ENCODE measurements around the gene TMC1.

TMC1 gene

DNA sequence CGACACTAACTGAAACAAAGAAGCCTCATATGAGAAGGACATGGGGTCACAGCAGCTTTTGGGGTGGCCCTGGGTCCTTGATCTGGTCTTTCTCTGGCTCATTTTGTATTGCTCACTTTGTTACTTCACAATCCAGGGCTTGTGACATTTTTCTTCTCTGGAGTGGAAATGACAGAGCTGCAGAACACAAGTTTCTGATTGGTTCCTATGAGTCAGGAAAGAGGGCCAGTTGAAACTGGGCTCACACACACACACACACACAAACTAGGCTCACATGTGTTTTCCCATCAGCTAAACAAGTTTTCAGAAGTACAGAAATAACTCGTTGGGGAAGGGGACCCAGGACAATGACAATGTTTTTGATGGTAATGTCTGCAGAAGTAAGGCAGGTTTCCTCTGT lies 54.3 kb downstream of the TMC1 start:
- no peak for DNase-seq (ENCODE audit: low read depth in 2 of 2)

GRCh38 chr9:72576087-72576486 lies 54.7 kb downstream of the TMC1 start:
- DNase-seq (ENCODE audit: low read depth in 2 of 2) = no peak

- no peak for DNase-seq (ENCODE audit: low read depth in 2 of 2)
Measured at GRCh38 chr9:72577212-72577753, 55.9 kb downstream of the TMC1 start.

DNA sequence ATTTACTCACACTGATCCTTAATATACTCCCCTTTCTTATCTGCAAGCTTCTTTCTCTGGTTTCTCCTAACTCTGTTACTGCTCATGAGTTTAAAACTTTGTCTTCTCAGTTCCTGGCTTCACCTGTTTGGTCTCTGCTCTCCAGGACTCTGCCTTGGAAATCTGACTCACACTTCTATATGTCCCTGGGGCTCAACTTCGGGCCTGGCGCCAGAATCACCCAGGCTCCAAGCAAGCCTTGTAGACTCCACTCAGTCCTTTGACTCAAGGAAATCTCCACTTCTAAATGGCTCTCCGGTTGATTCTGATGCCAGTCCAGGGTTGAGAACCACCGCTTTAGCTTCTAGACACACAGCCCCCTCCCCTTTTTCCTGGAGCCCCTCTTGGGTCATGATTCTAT lies 57.8 kb downstream of the TMC1 start:
- DNase-seq (ENCODE audit: low read depth in 2 of 2) = no peak

- DNase-seq (ENCODE audit: low read depth in 2 of 2) = no peak
Measured at GRCh38 chr9:72579880-72580550, 58.6 kb downstream of the TMC1 start.

GRCh38 chr9:72581694-72582093 lies 60.3 kb downstream of the TMC1 start:
- no peak for DNase-seq (ENCODE audit: low read depth in 2 of 2)

GRCh38 chr9:72583370-72583769 lies 62.0 kb downstream of the TMC1 start:
- DNase-seq (ENCODE audit: low read depth in 2 of 2) = no peak

DNA sequence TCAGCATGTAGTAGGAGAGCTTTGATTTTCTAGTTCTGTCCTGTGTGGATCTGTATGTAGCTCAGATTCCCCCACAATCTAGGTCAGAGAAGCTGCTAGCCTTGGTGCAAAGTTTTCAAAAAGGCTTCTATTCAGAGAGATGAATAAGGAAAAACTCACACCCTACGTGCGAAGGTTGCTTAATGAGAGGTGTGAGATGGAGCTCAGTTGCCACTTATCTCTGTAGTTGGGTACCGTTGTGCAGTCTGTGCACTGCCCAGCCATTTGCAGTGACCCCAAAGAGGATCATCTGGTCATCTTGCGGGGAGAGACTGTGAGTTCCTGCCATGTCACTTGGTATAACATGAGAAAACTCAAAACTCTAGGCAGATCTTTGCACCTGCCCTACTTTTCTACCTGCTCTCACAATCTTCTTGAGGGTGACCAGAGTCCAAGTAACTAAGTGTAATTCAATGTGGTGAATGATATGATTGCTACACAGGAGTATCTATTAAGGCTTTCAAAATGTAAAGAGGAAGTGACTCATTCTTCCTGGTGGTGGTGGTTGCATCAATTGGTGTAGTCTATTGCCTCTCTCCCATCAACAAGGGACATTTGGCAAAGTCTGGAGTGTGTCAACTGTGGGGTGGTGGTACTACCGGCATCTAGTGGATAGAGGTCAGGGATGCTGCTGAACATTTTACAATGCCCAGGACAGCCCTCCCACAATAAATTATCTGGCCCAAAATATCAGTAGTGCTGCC lies 65.2 kb downstream of the TMC1 start:
- DNase-seq (ENCODE audit: low read depth in 2 of 2) = peak in 1 of 2 donors; percentile 12

DNA sequence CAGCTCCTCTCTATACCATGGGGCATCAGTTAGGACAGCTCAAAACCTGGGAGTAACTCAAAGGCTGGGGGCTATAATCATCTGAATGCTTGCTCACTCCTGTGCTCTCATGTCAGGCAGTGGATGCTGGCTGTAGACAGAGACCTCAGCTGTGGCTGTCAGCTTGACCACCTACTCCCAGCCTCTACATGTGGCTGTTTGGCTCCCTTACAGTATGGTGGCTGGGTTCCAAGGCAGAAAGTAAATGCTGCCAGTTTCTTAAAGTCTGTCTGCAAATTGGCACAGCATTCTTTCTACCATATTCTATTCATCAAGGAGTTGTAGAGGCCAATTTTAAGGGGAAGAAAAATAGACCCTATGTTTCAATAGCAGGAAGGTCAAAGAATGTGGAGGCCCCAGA lies 66.9 kb downstream of the TMC1 start:
- no peak for DNase-seq (ENCODE audit: low read depth in 2 of 2)

GRCh38 chr9:72589667-72590521 lies 68.5 kb downstream of the TMC1 start:
- DNase-seq (ENCODE audit: low read depth in 2 of 2) = no peak

DNA sequence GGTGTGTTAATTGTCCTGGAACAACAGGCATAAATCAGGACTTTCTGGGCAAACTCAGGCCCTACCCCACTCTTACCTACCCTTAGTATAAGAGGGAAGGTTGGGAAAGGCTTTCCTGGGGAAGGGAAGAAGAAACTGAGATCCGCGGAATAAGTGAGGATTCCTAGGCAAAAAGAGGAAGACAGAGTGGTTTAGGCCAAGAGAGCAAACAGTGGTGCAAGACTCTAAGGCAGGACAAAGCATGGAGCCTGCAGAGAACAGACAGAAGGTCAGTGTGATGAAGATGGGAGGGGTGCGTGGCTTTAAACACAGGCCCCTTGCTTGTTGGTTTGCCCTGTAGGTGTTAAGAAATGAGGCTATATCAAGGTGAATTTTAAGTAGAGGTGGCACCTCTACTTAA lies 69.4 kb downstream of the TMC1 start:
- DNase-seq (ENCODE audit: low read depth in 2 of 2) = no peak

GRCh38 chr9:72592502-72593403 lies 71.3 kb downstream of the TMC1 start:
- DNase-seq (ENCODE audit: low read depth in 2 of 2) = peak in 1 of 2 donors; percentile 27

DNA sequence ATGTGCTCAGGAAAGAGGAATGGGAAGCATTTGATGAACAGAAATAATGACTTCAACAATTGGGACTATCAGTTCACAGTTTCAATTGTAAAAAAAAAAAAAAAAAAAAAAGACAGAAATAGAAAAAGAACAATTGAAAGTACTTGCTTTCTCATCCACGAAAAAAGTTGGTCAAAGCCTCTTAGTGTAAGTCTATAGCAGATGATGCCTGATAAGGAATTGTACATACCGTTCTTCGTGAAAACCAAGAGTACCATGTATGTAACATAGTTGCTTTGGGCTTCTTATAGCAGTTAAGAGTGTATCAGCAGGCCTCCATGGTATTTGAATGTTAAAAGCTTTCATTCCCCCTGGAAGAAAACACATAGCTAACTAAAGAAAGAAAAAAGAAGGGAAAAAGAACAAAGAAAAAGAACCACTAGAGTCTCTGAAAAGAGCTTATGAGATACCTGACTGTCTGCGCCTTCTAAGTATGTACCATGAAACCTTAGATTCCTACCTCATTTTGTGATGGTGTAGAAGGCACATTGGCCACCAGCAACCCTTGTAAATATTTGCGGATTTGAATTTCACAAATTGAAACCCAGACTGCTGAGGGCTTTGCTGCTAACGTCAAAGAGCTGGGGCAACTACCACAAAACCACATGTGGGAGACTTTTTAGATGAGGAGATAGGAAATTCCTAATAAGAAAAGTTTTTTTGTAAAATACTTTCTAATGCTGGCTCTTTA lies 75.2 kb downstream of the TMC1 start:
- no peak for DNase-seq (ENCODE audit: low read depth in 2 of 2)

GRCh38 chr9:72597181-72597517 lies 75.7 kb downstream of the TMC1 start:
- no peak for DNase-seq (ENCODE audit: low read depth in 2 of 2)

DNA sequence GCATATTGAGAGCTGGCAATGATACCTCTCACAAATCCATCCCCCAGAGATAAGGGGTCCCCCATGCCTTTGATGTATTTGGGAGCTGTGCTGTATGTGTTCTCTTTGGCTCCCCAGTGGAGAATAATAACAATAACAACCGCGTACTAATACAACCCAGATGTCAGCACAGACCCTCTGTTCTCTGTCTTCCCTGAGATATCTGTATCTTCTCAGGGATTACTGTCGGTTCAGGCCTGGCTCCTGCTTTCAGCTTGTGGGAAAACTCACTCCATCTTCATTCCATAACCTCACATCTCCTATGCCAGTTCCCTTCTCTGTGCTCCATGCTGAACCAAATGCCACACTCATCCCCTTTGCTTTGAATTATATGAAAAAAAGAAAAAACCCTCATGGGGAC lies 76.2 kb downstream of the TMC1 start:
- no peak for DNase-seq (ENCODE audit: low read depth in 2 of 2)

GRCh38 chr9:72598639-72599038 lies 77.2 kb downstream of the TMC1 start:
- DNase-seq (ENCODE audit: low read depth in 2 of 2) = no peak

DNA sequence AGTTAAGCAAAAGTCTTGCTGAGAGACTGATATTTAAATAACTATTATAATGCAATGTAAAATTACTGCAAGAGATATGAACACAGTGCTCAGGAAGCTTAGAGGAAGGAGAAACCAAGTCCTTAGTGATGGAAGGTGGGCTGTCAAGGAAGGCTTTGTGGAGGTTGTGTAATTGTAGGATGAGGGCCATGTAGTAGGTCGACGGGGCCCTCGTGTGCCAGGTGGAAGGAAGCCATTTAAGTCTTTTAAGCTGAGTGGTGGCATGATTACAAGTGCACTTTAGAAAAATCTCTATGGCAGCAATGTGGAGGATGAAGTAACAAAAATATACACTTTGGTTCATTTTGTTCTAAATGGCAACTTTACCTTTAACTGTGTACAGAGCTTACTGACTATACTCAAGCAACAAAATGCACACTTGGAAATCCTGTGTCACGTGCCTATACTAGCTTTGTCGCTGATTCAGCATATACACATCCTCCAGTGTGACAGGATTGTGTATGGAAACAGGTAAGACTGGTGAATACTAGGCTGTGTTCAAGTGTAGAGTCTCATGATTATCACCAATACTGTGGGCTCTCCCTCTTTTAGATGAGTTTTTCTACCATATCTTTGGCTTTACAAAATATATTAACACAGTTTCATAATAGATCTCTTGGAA lies 78.6 kb downstream of the TMC1 start:
- DNase-seq (ENCODE audit: low read depth in 2 of 2) = no peak

DNA sequence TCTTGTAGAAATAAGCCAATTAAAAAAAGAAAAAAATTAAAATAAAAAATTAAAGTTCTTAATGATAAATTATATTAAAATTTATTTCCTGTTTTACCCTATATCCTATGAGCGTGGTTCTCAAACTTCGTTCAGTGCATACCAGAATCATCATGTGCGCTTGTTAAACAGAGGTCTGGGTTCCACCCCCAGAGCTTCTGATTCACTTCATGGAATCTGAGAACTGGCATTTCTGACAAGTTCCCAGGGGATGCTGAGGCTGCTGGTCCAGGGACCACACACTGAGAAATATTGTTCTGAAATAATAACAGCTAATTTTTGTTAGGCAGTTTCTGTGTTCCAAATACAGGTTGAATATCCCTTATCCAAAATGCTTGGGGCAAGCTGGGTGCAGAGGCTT lies 79.3 kb downstream of the TMC1 start:
- no peak for DNase-seq (ENCODE audit: low read depth in 2 of 2)

DNA sequence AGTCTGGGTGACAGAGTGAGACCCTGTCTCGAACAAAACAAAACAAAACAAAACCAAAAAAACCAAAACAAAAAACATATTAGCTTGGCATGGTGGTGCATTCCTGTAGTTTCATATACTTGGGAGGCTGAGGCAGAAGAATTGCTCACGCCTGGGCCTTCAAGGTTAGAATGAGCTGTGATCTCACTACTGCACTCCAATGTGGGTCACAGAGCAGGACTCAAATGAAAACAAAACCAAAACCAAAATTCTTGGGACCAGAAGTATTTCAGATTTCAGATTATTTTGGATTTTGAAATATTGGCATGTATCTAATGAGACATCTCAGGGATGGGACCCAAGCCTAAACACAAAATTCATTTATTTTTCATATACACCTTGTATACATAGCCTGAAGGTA lies 80.2 kb downstream of the TMC1 start:
- no peak for DNase-seq (ENCODE audit: low read depth in 2 of 2)

- no peak for DNase-seq (ENCODE audit: low read depth in 2 of 2)
Measured at GRCh38 chr9:72612449-72612848, 91.0 kb downstream of the TMC1 start.

Data from stimulated activated CD4-positive, alpha-beta T cell treated with anti-CD3 and anti-CD28 coated beads, Interleukin-1b, Interleukin-23, amount 100 ng/mL, for 4 hours (primary cell).